Stimulated activated CD8-positive, alpha-beta memory T cell treated with anti-CD3 and anti-CD28 coated beads, Interleukin-7, amount 100 ng/mL, for 4 hours (primary cell): ENCODE results near the gene TOR2A.

Source experiments
- DNase-seq, 2 donors: peaks; one replicate each; pipeline ENCODE4 v3.0.0-alpha.2; 2020; ENCODE audit warnings: low read depth in 2 of 2

TOR2A gene

GRCh38 chr9:127698985-127699670 is 36.0 kb downstream of the TOR2A start:
- peak; percentile 75 to 79 for DNase-seq

- DNase-seq: no peak
These were observed 36.7 kb downstream of the TOR2A start for GRCh38 chr9:127698386-127698785.

- no peak for DNase-seq
These were observed 37.5 kb downstream of the TOR2A start for GRCh38 chr9:127697575-127697974.

GRCh38 chr9:127694890-127695720 is 40.0 kb downstream of the TOR2A start:
- DNase-seq: no peak

- DNase-seq: no peak
These were observed 41.4 kb downstream of the TOR2A start for GRCh38 chr9:127693697-127694096.

- no peak for DNase-seq
These were observed 42.0 kb downstream of the TOR2A start for GRCh38 chr9:127693143-127693542.

- no peak for DNase-seq
These were observed 43.0 kb downstream of the TOR2A start for GRCh38 chr9:127692071-127692470.

GRCh38 chr9:127690735-127691134 is 44.4 kb downstream of the TOR2A start:
- no peak for DNase-seq

- no peak for DNase-seq
These were observed 45.6 kb downstream of the TOR2A start for GRCh38 chr9:127689329-127690000.

GRCh38 chr9:127686461-127687393 is 48.4 kb downstream of the TOR2A start:
- no peak for DNase-seq

GRCh38 chr9:127684576-127684975 is 50.5 kb downstream of the TOR2A start:
- no peak for DNase-seq

GRCh38 chr9:127683723-127684122 is 51.4 kb downstream of the TOR2A start:
- no peak for DNase-seq

- DNase-seq: no peak
These were observed 52.5 kb downstream of the TOR2A start for GRCh38 chr9:127682351-127683136.
